Muscle of back (tissue), 11 donors: ENCODE results near the gene HTR3B. TPM values are rescaled to one million over a fixed set of nuclear protein-coding genes. Genes with fewer than 3 reads are reported as not detected.

Source experiments
- DNase-seq, 3 donors: peaks; one replicate each; pipeline versions ENCODE4 v3.0.0 to v3.0.0-alpha.2; 2013
- polyA plus RNA-seq, 10 donors: library from polyadenylated mRNA; unstranded; fragments of 120-200 nt; gene quantifications; one replicate each; pipeline ENCODE4 v1.2.1, GENCODE V29; 2013; ENCODE audit not compliant: insufficient read length in 10 of 10

The HTR3B gene
- polyA plus RNA-seq, 10 donors: 0.07 to 0.16 (median 0.08) TPM; not detected in 5

GRCh38 chr11:113991170-113991569 lies 86.6 kb downstream of the HTR3B start:
- DNase-seq: peak; percentile 38 to 67 (median 50)

GRCh38 chr11:113991718-113992458 lies 87.3 kb downstream of the HTR3B start:
- no peak for DNase-seq

GRCh38 chr11:113992459-113993110 lies 88.0 kb downstream of the HTR3B start:
- DNase-seq: no peak

- peak in 1 of 3 donors; percentile 12 for DNase-seq
Measured at GRCh38 chr11:113994077-113994954, 89.7 kb downstream of the HTR3B start.

Other genes with a start within 250 kb of the HTR3B start
- gene TMPRSS5, start 198.5 kb upstream of the HTR3B start, polyA plus RNA-seq: 1 to 10 TPM in 4 of 10 donors, under 1 TPM in 6; 0.55 to 2.2 (median 0.89) TPM
- gene ZW10, start 131.1 kb upstream of the HTR3B start, polyA plus RNA-seq: 10 to 100 TPM; 13.1 to 19.0 (median 15.9) TPM
- gene CLDN25, start 125.0 kb upstream of the HTR3B start, polyA plus RNA-seq: under 1 TPM in 5 of 10 donors, not detected in 5; 0.17 to 0.31 (median 0.22) TPM
- gene USP28, start 29.2 kb upstream of the HTR3B start, polyA plus RNA-seq: 100 to 1,000 TPM in 2 of 10 donors, 10 to 100 TPM in 8; 43.7 to 108 (median 76.8) TPM
- gene HTR3A, start 70.3 kb downstream of the HTR3B start, polyA plus RNA-seq: under 1 TPM in 6 of 10 donors, not detected in 4; 0.08 to 0.18 (median 0.16) TPM
- 10 to 100 TPM in 1 of 10 donors, 1 to 10 TPM in 9; 3.2 to 10.1 (median 5.9) TPM for gene ZBTB16, start 154.9 kb downstream of the HTR3B start, polyA plus RNA-seq